Progenitor cell of endocrine pancreas (in vitro differentiated cells): ENCODE results near the gene INSM1. TPM values are rescaled to one million over a fixed set of nuclear protein-coding genes. Genes with fewer than 3 reads are reported as not detected.

ENCODE experiments used
- DNase-seq: peaks from one replicate; pipeline ENCODE4 v3.0.0; 2021; ENCODE audit warnings: low spot score; ENCODE audit not compliant: unreplicated experiment
- H3K27ac Mint-ChIP-seq: 2 replicates; pipeline ENCODE4 v1.8.0; 2021; ENCODE audit warnings: mild to moderate bottlenecking, moderate library complexity, mixed read lengths
- H3K27me3 Mint-ChIP-seq: 2 replicates; pipeline ENCODE4 v1.8.0; 2021; ENCODE audit warnings: mixed read lengths
- H3K36me3 Mint-ChIP-seq: 2 replicates; pipeline ENCODE4 v1.8.0; 2022; ENCODE audit warnings: mixed read lengths; ENCODE audit not compliant: insufficient read depth
- H3K4me1 Mint-ChIP-seq: 2 replicates; pipeline ENCODE4 v1.8.0; 2021; ENCODE audit warnings: low read depth, mixed read lengths
- H3K4me3 Mint-ChIP-seq: 2 replicates; pipeline ENCODE4 v1.8.0; 2021; ENCODE audit warnings: low read depth, mild to moderate bottlenecking, moderate library complexity, mixed read lengths
- H3K9me3 Mint-ChIP-seq: 2 replicates; pipeline ENCODE4 v1.8.0; 2021; ENCODE audit warnings: low read depth, mixed read lengths
- total RNA-seq: library from RNA; stranded (reverse); gene quantifications from 2 replicates; pipeline ENCODE4 v1.2.1, GENCODE V29; 2021
- TF ChIP-seq, protein P1 (sequence below): fragments of 200-600 bp; sonication (generic); IDR thresholded peaks from one replicate; pipeline ENCODE4 v1.5.0; 2021; ENCODE audit warnings: antibody characterized with exemption, mild to moderate bottlenecking; ENCODE audit not compliant: unreplicated experiment

Gene INSM1
- total RNA-seq, 1 donor from 2014 or later, result 46.1 TPM

GRCh38 chr20:20411836-20412235 lies 43.9 kb downstream of the INSM1 start:
- Mint-ChIP-seq H3K4me3 (no peak overlapping the region), H3K9me3 (no peaks in the 10 kb centered on the region), H3K27ac (no peak overlapping the region), H3K36me3 (peaks cover 14% of the 10 kb centered on the region), H3K4me1 (peaks cover 16% of the 10 kb centered on the region), H3K27me3 (peaks cover 3% of the 10 kb centered on the region)
- TF ChIP-seq, protein P1, sequence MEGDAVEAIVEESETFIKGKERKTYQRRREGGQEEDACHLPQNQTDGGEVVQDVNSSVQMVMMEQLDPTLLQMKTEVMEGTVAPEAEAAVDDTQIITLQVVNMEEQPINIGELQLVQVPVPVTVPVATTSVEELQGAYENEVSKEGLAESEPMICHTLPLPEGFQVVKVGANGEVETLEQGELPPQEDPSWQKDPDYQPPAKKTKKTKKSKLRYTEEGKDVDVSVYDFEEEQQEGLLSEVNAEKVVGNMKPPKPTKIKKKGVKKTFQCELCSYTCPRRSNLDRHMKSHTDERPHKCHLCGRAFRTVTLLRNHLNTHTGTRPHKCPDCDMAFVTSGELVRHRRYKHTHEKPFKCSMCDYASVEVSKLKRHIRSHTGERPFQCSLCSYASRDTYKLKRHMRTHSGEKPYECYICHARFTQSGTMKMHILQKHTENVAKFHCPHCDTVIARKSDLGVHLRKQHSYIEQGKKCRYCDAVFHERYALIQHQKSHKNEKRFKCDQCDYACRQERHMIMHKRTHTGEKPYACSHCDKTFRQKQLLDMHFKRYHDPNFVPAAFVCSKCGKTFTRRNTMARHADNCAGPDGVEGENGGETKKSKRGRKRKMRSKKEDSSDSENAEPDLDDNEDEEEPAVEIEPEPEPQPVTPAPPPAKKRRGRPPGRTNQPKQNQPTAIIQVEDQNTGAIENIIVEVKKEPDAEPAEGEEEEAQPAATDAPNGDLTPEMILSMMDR, result no peak
- no peak for DNase-seq

DNA sequence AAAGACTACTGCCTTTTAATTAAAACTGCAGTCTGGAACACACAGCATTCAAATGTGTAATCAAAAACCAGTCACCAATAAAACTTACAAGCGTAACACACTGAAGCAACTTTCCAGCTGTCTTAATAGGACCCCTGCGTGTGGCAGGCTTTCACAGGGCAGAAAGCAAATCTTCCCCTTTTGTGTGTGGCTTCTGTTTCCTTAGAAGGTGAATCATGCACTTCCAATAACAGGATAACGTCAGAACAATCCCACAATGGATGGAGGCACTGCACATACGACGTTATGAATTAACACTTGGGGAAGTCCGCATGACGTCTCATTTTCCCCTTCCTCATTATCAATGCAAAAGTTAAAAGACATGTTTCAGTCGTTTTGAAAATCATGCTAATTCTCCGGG lies 44.8 kb downstream of the INSM1 start:
- Mint-ChIP-seq H3K27me3 (peaks cover 3% of the 10 kb centered on the region), H3K36me3 (peaks cover 11% of the 10 kb centered on the region), H3K4me3 (no peak overlapping the region), H3K9me3 (no peaks in the 10 kb centered on the region), H3K4me1 (peaks cover 16% of the 10 kb centered on the region), H3K27ac (no peak overlapping the region)
- no peak for DNase-seq
- TF ChIP-seq, protein P1, result no peak

DNA sequence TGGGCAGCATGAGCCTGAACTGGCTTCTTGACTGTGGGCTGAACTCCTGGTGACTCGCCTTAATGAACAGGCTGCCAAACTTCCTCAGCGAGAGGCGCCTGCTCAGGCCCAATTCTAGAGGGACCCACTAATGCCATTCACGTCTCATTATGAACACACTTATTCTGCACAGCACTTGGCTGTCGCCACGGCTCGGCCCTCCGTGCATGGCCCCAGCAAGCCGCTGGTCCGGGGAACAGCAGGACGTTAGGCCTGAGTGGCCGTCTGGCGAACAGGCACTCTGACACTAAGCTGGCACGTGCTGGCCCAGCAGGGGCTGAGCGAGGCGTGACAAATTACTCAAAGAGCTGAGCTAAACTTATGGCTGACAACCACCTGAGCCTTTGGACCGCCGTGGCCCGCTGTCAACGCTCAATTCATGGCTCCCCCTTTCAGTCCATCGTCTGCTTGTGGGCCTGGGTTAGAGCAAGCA lies 45.9 kb downstream of the INSM1 start:
- H3K9me3 Mint-ChIP-seq, result no peaks in the 10 kb centered on the region
- no peak overlapping the region for H3K4me3 Mint-ChIP-seq
- H3K27me3 Mint-ChIP-seq, result peaks cover 3% of the 10 kb centered on the region
- no peak for DNase-seq
- TF ChIP-seq, protein P1, result no peak
- H3K36me3 Mint-ChIP-seq, result peaks cover 17% of the 10 kb centered on the region
- H3K4me1 Mint-ChIP-seq, result peaks cover 14% of the 10 kb centered on the region
- no peak overlapping the region for H3K27ac Mint-ChIP-seq

GRCh38 chr20:20414640-20415220 lies 46.8 kb downstream of the INSM1 start:
- Mint-ChIP-seq H3K9me3 (no peaks in the 10 kb centered on the region), H3K4me1 (peaks cover 14% of the 10 kb centered on the region)

GRCh38 chr20:20415321-20415720 lies 47.4 kb downstream of the INSM1 start:
- Mint-ChIP-seq H3K9me3 (no peaks in the 10 kb centered on the region), H3K36me3 (peaks cover 17% of the 10 kb centered on the region), H3K4me1 (peaks cover 14% of the 10 kb centered on the region), H3K27me3 (peaks cover 3% of the 10 kb centered on the region), H3K27ac (no peak overlapping the region), H3K4me3 (no peak overlapping the region)
- TF ChIP-seq, protein P1, result no peak
- no peak for DNase-seq

More at GRCh38 chr20:20414640-20415220, 46.8 kb downstream of the INSM1 start:
- TF ChIP-seq, protein P1, result no peak
- DNase-seq, result no peak
- H3K27ac Mint-ChIP-seq, result no peak overlapping the region
- peaks cover 17% of the 10 kb centered on the region for H3K36me3 Mint-ChIP-seq
- H3K4me3 Mint-ChIP-seq, result no peak overlapping the region
- H3K27me3 Mint-ChIP-seq, result peaks cover 3% of the 10 kb centered on the region
